ENCODE results near the gene PLEKHM3. TPM values are rescaled to one million over a fixed set of nuclear protein-coding genes. Genes with fewer than 3 reads are reported as not detected.

PLEKHM3 gene
- total and polyA plus RNA-seq, 2 experiments from 2014 or later: 3.9 to 8.8 TPM

- no peaks in the 10 kb centered on the region for H3K4me1 Mint-ChIP-seq
- no peaks in the 10 kb centered on the region for H3K27me3 ChIP-seq (ENCODE audit: insufficient read depth)
- H3K27ac ChIP-seq (ENCODE audit: low read depth): no peak overlapping the region
- no peaks in the 10 kb centered on the region for H4K20me1 ChIP-seq (replicated peaks; ENCODE audit: insufficient read depth)
- no peaks in the 10 kb centered on the region for H3K79me2 ChIP-seq (replicated peaks; ENCODE audit: insufficient read depth)
- DNase-seq (ENCODE audit: low spot score) (no peak), ATAC-seq (no peak)
- H3K36me3 Mint-ChIP-seq (ENCODE audit: low read depth): no peaks in the 10 kb centered on the region
- no peak overlapping the region for H3K4me2 ChIP-seq
- peaks cover 8% of the 10 kb centered on the region for H3K27me3 Mint-ChIP-seq (ENCODE audit: insufficient read depth, low read depth, poor library complexity)
- H3K36me3 ChIP-seq (ENCODE audit: insufficient read depth): no peaks in the 10 kb centered on the region
- H2AFZ ChIP-seq: no peak overlapping the region
- no peak overlapping the region for H3K4me3 ChIP-seq
- no peaks in the 10 kb centered on the region for H3K9me2 ChIP-seq (ENCODE audit: insufficient read depth)
- TF ChIP-seq POLR2AphosphoS5 (IDR thresholded peaks at IDR 0.05; ENCODE audit: low read depth) (no peak), REST (IDR thresholded peaks at IDR 0.05; ENCODE audit: unreplicated experiment) (no peak), CTCF (conservative IDR thresholded peaks at IDR 0.05; ENCODE audit: low read depth in 2 of 2) (no peak), EZH2phosphoT487 (IDR thresholded peaks at IDR 0.05; ENCODE audit: unreplicated experiment) (no peak), CREB1 (CRISPR knock-in tag; IDR thresholded peaks at IDR 0.05; ENCODE audit: low read depth) (no peak), STAT1 (IDR thresholded peaks at IDR 0.05; ENCODE audit: unreplicated experiment) (no peak), ZNF462 (CRISPR knock-in tag; IDR thresholded peaks at IDR 0.05) (no peak), EZH2 (IDR thresholded peaks at IDR 0.05; ENCODE audit: low read depth, unreplicated experiment) (no peak), ETS1 (IDR thresholded peaks at IDR 0.05) (no peak), JUNB (IDR thresholded peaks at IDR 0.05; ENCODE audit: unreplicated experiment) (no peak), NANOG (IDR thresholded peaks at IDR 0.05; ENCODE audit: borderline replicate concordance) (no peak), ZNF114 (CRISPR knock-in tag; IDR thresholded peaks at IDR 0.05) (no peak), ZNF331 (CRISPR knock-in tag; IDR thresholded peaks at IDR 0.05; ENCODE audit: low read depth) (no peak)
- H3K27ac Mint-ChIP-seq: no peak overlapping the region
- H3F3A ChIP-seq (replicated peaks; ENCODE audit: low read depth): no peaks in the 10 kb centered on the region
- H3K9me3 Mint-ChIP-seq: no peaks in the 10 kb centered on the region; the same call in 1 of the 3 replicates
- no peak overlapping the region for H3K4me3 Mint-ChIP-seq
- H3K4me1 ChIP-seq (ENCODE audit: insufficient read depth): no peaks in the 10 kb centered on the region
Observed at GRCh38 chr2:208062961-208063360, 37.6 kb upstream of the PLEKHM3 start.

Data from GM23338 (cell line).